Fibroblast of the aortic adventitia (primary cell): Measurements from ENCODE around the gene RSPO3. TPM values are rescaled to one million over a fixed set of nuclear protein-coding genes. Genes with fewer than 3 reads are reported as not detected.
"Not testable (repeated sequence)": the region's sequence is repeated elsewhere in the genome, so short reads cannot be mapped to it uniquely, and the experiment has no call there.

ENCODE experiments used
- DNase-seq: peaks from one replicate; pipeline ENCODE4 v3.0.0-alpha.2; 2010; ENCODE audit warnings: low read depth
- H3K4me3 ChIP-seq: 2 replicates; pipeline ENCODE4 v1.5.1; 2011; ENCODE audit warnings: low read depth, mild to moderate bottlenecking, control low read depth, low read length, moderate library complexity
- CTCF ChIP-seq: IDR thresholded peaks from 2 replicates; pipeline ENCODE4 v1.5.1; 2011; ENCODE audit warnings: mild to moderate bottlenecking, low read length, control low read depth, inconsistent platforms; ENCODE audit not compliant: insufficient read depth
- total RNA-seq: library from RNA; depleted of rRNA; stranded (reverse); fragments of >200 nt; gene quantifications from 2 replicates; pipeline ENCODE4 v1.2.3, GENCODE V29; 2012; ENCODE audit warnings: low replicate concordance

RSPO3 gene
- total RNA-seq, 1 donor = 2.5 TPM

- H3K4me3 ChIP-seq = no peak overlapping the region
- DNase-seq = no peak
- TF ChIP-seq CTCF = no peak
Observed at GRCh38 chr6:127204281-127204680, 85.8 kb downstream of the RSPO3 start.

GRCh38 chr6:127205036-127205435, 86.6 kb downstream of the RSPO3 start:
- DNase-seq = no peak
- no peak for TF ChIP-seq CTCF

GRCh38 chr6:127206531-127207095, 88.1 kb downstream of the RSPO3 start:
- no peak overlapping the region for H3K4me3 ChIP-seq
- no peak for TF ChIP-seq CTCF
- DNase-seq = no peak

More at GRCh38 chr6:127205036-127205435, 86.6 kb downstream of the RSPO3 start:
- H3K4me3 ChIP-seq = no peak overlapping the region

GRCh38 chr6:127207591-127208120, 89.2 kb downstream of the RSPO3 start:
- H3K4me3 ChIP-seq = no peak overlapping the region
- DNase-seq = peak; percentile 57

GRCh38 chr6:127210725-127211124, 92.3 kb downstream of the RSPO3 start:
- no peak overlapping the region for H3K4me3 ChIP-seq
- DNase-seq = no peak
- TF ChIP-seq CTCF = no peak

More at GRCh38 chr6:127207591-127208120, 89.2 kb downstream of the RSPO3 start:
- no peak for TF ChIP-seq CTCF

GRCh38 chr6:127212376-127212775, 93.9 kb downstream of the RSPO3 start:
- DNase-seq = no peak
- TF ChIP-seq CTCF = no peak

GRCh38 chr6:127214032-127214431, 95.6 kb downstream of the RSPO3 start:
- not testable (repeated sequence) for H3K4me3 ChIP-seq, DNase-seq

More at GRCh38 chr6:127212376-127212775, 93.9 kb downstream of the RSPO3 start:
- no peak overlapping the region for H3K4me3 ChIP-seq

GRCh38 chr6:127214531-127214930, 96.1 kb downstream of the RSPO3 start:
- H3K4me3 ChIP-seq, DNase-seq: not testable (repeated sequence)
